PC-9 (cell line): Measurements from ENCODE around the gene MTRFR. TPM values are rescaled to one million over a fixed set of nuclear protein-coding genes. Genes with fewer than 3 reads are reported as not detected.

Source experiments
- BruUV-seq: library from RNA; stranded (reverse); fragments of 400-500 nt; replicated peaks from 2 replicates; lab custom pipeline; 2021; lab: Mats Ljungman, UMichigan
- CTCF ChIA-PET: fragments of 300-600 bp; sonication (Branson Sonifier 250); formaldehyde crosslinking; loops from one replicate; lab custom pipeline; 2022; ENCODE audit warnings: antibody characterized with exemption; lab: Charles Lee
- POLR2A ChIA-PET: fragments of 300-600 bp; sonication (Branson Sonifier 250); formaldehyde crosslinking; loops from one replicate; lab custom pipeline; 2022; ENCODE audit warnings: antibody characterized with exemption; ENCODE audit not compliant: unreplicated experiment; lab: Charles Lee
- DNase-seq, 2 experiments: peaks; one replicate each; pipeline versions ENCODE4 v3.0.0 to v3.0.0-alpha.2; 2015 to 2022; ENCODE audit warnings: mixed read lengths in 1 of 2
- H2AFZ ChIP-seq: fragments of 200-600 bp; sonication (generic); 2 replicates; pipeline ENCODE4 v1.8.1; 2017; ENCODE audit warnings: antibody characterized with exemption
- H3F3A ChIP-seq: fragments of 200-600 bp; sonication (generic); 2 replicates; pipeline ENCODE4 v1.8.1; 2017; ENCODE audit warnings: antibody characterized with exemption, mild to moderate bottlenecking, low read depth; ENCODE audit not compliant: insufficient read depth
- H3K27ac ChIP-seq: fragments of 200-600 bp; sonication (generic); 2 replicates; pipeline ENCODE4 v1.6.1; 2016; ENCODE audit warnings: mixed run types
- H3K27me3 ChIP-seq: fragments of 200-600 bp; sonication (generic); 2 replicates; pipeline ENCODE4 v1.6.1; 2016; ENCODE audit warnings: low read depth, mixed run types; ENCODE audit not compliant: insufficient read depth
- H3K36me3 ChIP-seq: fragments of 200-600 bp; sonication (generic); 2 replicates; pipeline ENCODE4 v1.6.1; 2016; ENCODE audit warnings: low read depth, mixed run types
- H3K4me1 ChIP-seq: fragments of 200-600 bp; sonication (generic); replicated peaks from 2 replicates; pipeline ENCODE4 v1.6.1; 2016; ENCODE audit warnings: mixed run types; ENCODE audit not compliant: insufficient read depth
- H3K4me2 ChIP-seq: fragments of 200-600 bp; sonication (generic); 2 replicates; pipeline ENCODE4 v1.6.1; 2017; ENCODE audit warnings: mixed run types
- H3K4me3 ChIP-seq: fragments of 200-600 bp; sonication (generic); 2 replicates; pipeline ENCODE4 v1.6.1; 2016; ENCODE audit warnings: mixed run types
- H3K79me2 ChIP-seq: fragments of 200-600 bp; sonication (generic); 2 replicates; pipeline ENCODE4 v1.6.1; 2017; ENCODE audit warnings: low read depth, mixed run types
- H3K9me2 ChIP-seq: fragments of 200-600 bp; sonication (generic); 2 replicates; pipeline ENCODE4 v1.8.1; 2017; ENCODE audit warnings: mild to moderate bottlenecking; ENCODE audit not compliant: insufficient read depth
- H3K9me3 ChIP-seq: fragments of 200-600 bp; sonication (generic); 2 replicates; pipeline ENCODE4 v1.8.1; 2016; ENCODE audit warnings: low read depth; ENCODE audit not compliant: insufficient read depth
- H4K20me1 ChIP-seq: fragments of 200-600 bp; sonication (generic); 2 replicates; pipeline ENCODE4 v1.8.1; 2017; ENCODE audit not compliant: insufficient read depth
- EZH2 ChIP-seq: fragments of 200-600 bp; sonication (generic); IDR thresholded peaks from 2 replicates; pipeline ENCODE4 v1.8.0; 2017; ENCODE audit warnings: antibody characterized with exemption, low read depth
- intact Hi-C: fragments of 100-400 bp; cut with micrococcal nuclease; formaldehyde crosslinking; loops from one replicate; pipeline ENCODE4 v1.10.0; 2022; ENCODE audit not compliant: unreplicated experiment
- total RNA-seq: library from RNA; stranded (reverse); gene quantifications from 2 replicates; pipeline ENCODE4 v1.2.3, GENCODE V29; 2021
- TF ChIP-seq, protein P1 (sequence below): fragments of 200-600 bp; sonication (generic); conservative IDR thresholded peaks from 2 replicates; pipeline ENCODE4 v1.6.1; 2017; ENCODE audit warnings: mixed run types, antibody characterized with exemption, mild to moderate bottlenecking, moderate library complexity

The MTRFR gene
- total RNA-seq, 1 experiment from 2014 or later, result 19.4 TPM

DNA sequence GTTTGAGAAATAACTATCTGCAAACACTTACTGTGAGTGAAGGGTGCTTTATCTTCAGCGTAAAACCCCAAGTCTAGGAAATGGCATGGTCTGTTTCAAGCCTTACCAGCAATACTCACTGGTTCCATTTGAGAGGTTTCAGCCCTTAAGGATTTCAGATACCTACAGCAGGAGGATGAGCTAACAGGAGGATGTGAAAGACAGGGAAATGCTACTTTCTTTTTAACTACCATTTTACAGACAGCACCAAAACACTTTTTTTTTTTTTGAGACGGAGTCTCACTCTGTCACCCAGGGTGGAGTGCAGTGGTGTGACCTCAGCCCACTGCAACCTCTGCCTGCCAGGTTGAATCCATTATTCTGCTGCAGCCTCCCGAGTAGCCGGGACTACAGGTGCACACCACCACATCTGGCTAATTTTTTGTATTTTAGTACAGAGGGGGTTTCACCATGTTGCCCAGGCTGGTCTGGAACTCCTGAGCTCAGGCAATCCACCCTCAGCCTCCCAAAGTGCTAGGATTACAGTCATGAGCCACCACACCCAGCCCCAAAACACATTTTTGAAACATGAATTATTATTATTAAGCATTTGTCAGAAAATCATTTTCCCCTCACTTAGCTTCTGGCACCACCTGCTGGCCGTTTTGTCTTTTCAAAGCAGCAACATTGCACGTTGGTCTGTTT, 4.6 kb downstream of the MTRFR start:
- H3K4me1 ChIP-seq, result peaks cover 17% of the 10 kb centered on the region
- no peak overlapping the region for H2AFZ ChIP-seq
- ChIA-PET POLR2A (interaction anchor here (0.6 to 1.0 kb wide), 2 partner anchors 13 to 268 kb away, joined by 4 to 6 read pairs; no protein-coding TSS in a partner anchor), CTCF (interaction anchor here (0.6 to 1.7 kb wide), 15 partner anchors 13 to 600 kb away, joined by 3 to 15 read pairs (median 4); partner anchors contain the start of gene OGFOD2)
- TF ChIP-seq, protein P1, sequence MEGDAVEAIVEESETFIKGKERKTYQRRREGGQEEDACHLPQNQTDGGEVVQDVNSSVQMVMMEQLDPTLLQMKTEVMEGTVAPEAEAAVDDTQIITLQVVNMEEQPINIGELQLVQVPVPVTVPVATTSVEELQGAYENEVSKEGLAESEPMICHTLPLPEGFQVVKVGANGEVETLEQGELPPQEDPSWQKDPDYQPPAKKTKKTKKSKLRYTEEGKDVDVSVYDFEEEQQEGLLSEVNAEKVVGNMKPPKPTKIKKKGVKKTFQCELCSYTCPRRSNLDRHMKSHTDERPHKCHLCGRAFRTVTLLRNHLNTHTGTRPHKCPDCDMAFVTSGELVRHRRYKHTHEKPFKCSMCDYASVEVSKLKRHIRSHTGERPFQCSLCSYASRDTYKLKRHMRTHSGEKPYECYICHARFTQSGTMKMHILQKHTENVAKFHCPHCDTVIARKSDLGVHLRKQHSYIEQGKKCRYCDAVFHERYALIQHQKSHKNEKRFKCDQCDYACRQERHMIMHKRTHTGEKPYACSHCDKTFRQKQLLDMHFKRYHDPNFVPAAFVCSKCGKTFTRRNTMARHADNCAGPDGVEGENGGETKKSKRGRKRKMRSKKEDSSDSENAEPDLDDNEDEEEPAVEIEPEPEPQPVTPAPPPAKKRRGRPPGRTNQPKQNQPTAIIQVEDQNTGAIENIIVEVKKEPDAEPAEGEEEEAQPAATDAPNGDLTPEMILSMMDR, result peak; percentile 88
- no peak for TF ChIP-seq EZH2
- peak; percentile 48 to 59 for DNase-seq
- no TSS peak for BruUV-seq
- H3K27me3 ChIP-seq, result no peaks in the 10 kb centered on the region
- no peaks in the 10 kb centered on the region for H3K9me2 ChIP-seq
- H3F3A ChIP-seq, result peaks cover 14% of the 10 kb centered on the region
- no peak overlapping the region for H3K27ac ChIP-seq
- H4K20me1 ChIP-seq, result no peaks in the 10 kb centered on the region; the same call in 1 of the 2 replicates
- H3K9me3 ChIP-seq, result no peaks in the 10 kb centered on the region
- H3K36me3 ChIP-seq, result no peaks in the 10 kb centered on the region
- intact Hi-C loops, result loop anchor here (1.0 to 10.0 kb wide), 3 partner anchors 194 to 463 kb away; partner anchors contain the start of gene CCDC62
- no peak overlapping the region for H3K4me3 ChIP-seq
- peaks cover 38% of the 10 kb centered on the region for H3K79me2 ChIP-seq
- no peak overlapping the region; the same call in 1 of the 2 replicates for H3K4me2 ChIP-seq

GRCh38 chr12:123238330-123238682, 5.1 kb downstream of the MTRFR start:
- CTCF ChIA-PET, result interaction anchor here (0.6 to 1.7 kb wide), 12 partner anchors 12 to 600 kb away, joined by 3 to 15 read pairs (median 4); partner anchors contain the start of gene OGFOD2
- Histone ChIP-seq H3K4me1 (peaks cover 17% of the 10 kb centered on the region), H3K79me2 (peaks cover 39% of the 10 kb centered on the region), H2AFZ (no peak overlapping the region), H3K4me3 (no peak overlapping the region), H3F3A (peaks cover 14% of the 10 kb centered on the region), H3K36me3 (no peaks in the 10 kb centered on the region), H3K9me2 (no peaks in the 10 kb centered on the region), H3K27ac (no peak overlapping the region), H4K20me1 (no peaks in the 10 kb centered on the region; the same call in 1 of the 2 replicates), H3K4me2 (no peak overlapping the region; the same call in 1 of the 2 replicates), H3K27me3 (no peaks in the 10 kb centered on the region), H3K9me3 (no peaks in the 10 kb centered on the region)
- intact Hi-C loops, result loop anchor here (1.0 to 10.0 kb wide), 3 partner anchors 195 to 464 kb away; partner anchors contain the start of gene CCDC62
- no peak for DNase-seq
- no peak for TF ChIP-seq EZH2
- TF ChIP-seq, protein P1, result peak; percentile 2; the same call in 1 of the 2 replicates
- POLR2A ChIA-PET, result interaction anchor here (0.6 to 1.0 kb wide), 2 partner anchors 12 to 269 kb away, joined by 4 to 6 read pairs; no protein-coding TSS in a partner anchor
- no TSS peak for BruUV-seq

DNA sequence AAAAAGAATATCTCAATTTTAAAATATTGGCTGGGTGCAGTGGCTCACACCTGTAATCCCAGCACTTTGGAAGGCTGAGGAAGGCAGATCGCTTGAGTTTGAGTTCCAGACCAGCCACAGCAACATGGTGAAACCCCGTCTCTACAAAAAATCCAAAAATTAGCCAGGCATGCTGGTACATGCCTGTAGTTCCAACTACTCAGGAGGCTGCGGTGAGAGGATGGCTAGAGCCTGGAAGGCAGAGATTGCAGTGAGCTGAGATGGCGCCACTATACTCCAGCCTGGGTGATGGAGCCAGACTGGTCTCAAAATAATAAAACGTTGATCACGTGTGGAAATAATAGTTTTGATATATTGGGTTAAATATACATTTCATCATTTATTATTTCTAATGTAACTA, 5.7 kb downstream of the MTRFR start:
- H3K36me3 ChIP-seq, result no peaks in the 10 kb centered on the region
- no peak for DNase-seq
- H3K79me2 ChIP-seq, result peaks cover 33% of the 10 kb centered on the region
- H2AFZ ChIP-seq, result no peak overlapping the region
- TF ChIP-seq, protein P1, result no peak
- no peak for TF ChIP-seq EZH2
- no peaks in the 10 kb centered on the region for H3K27me3 ChIP-seq
- H3K27ac ChIP-seq, result no peak overlapping the region
- intact Hi-C loops, result loop anchor here (1.0 to 10.0 kb wide), 3 partner anchors 196 to 464 kb away; partner anchors contain the start of gene CCDC62
- no peak overlapping the region for H3K4me3 ChIP-seq
- POLR2A ChIA-PET, result interaction anchor here (1.0 kb wide), 1 partner anchor 12 kb away, joined by 4 read pairs; no protein-coding TSS in a partner anchor
- H4K20me1 ChIP-seq, result no peaks in the 10 kb centered on the region; the same call in 1 of the 2 replicates
- CTCF ChIA-PET, result interaction anchor here (1.4 kb wide), 1 partner anchor 264 kb away, joined by 4 read pairs; the partner anchor contains the start of gene OGFOD2
- BruUV-seq, result no TSS peak
- peaks cover 17% of the 10 kb centered on the region for H3K4me1 ChIP-seq
- H3F3A ChIP-seq, result peaks cover 14% of the 10 kb centered on the region
- no peak overlapping the region for H3K4me2 ChIP-seq
- no peaks in the 10 kb centered on the region for H3K9me3 ChIP-seq
- H3K9me2 ChIP-seq, result no peaks in the 10 kb centered on the region
